A549 (cell line): ENCODE data around the gene CDH4. TPM values are rescaled to one million over a fixed set of nuclear protein-coding genes. Genes with fewer than 3 reads are reported as not detected.

ENCODE experiments used
- ATAC-seq, 2 experiments: fragments of 200-7000 bp in 1 of 2; fragments of >200 bp in 1 of 2; cut with Nextera tagmentation in 1 of 2; cut with Tn5 transposase in 1 of 2; 3 replicates each; pipeline versions ENCODE4 v1.8.0 to v1.9.1; 2018 to 2020; ENCODE audit warnings: mild to moderate bottlenecking in 1 of 2, moderate library complexity in 1 of 2
- CTCF ChIA-PET: fragments of 300-600 bp; sonication (Branson Sonifier 250); formaldehyde crosslinking; extraction: SDS; loops from one replicate; lab custom pipeline; 2021; ENCODE audit warnings: antibody characterized with exemption, inconsistent platforms; lab: Yijun Ruan, JAX
- POLR2A ChIA-PET: fragments of 350-600 bp; formaldehyde crosslinking; extraction: SDS; loops from one replicate; lab custom pipeline; 2021; ENCODE audit warnings: antibody characterized with exemption, inconsistent platforms; lab: Yijun Ruan, JAX
- DNase-seq, 2 experiments: peaks; one replicate each; pipeline versions ENCODE4 v3.0.0 to v3.0.0-alpha.2; 2011 to 2016; ENCODE audit warnings: low read depth in 1 of 2, low spot score in 1 of 2
- FAIRE-seq: peaks from 2 replicates; lab custom pipeline; 2011; peaks lifted over from hg19 to GRCh38; lab: Jason Lieb, UNC
- H3K27ac ChIP-seq, 2 experiments: fragments of >200 bp; sonication (Bioruptor Twin); formaldehyde crosslinking; 3 replicates each; pipeline ENCODE4 v1.5.1; 2016 to 2017
- H3K4me1 ChIP-seq: fragments of >200 bp; sonication (Bioruptor Twin); formaldehyde crosslinking; 3 replicates; pipeline ENCODE4 v1.6.1; 2016
- H3K4me2 ChIP-seq: fragments of >200 bp; sonication (Bioruptor Twin); formaldehyde crosslinking; 3 replicates; pipeline ENCODE4 v1.6.1; 2016
- H3K4me3 ChIP-seq: fragments of >200 bp; sonication (Bioruptor Twin); formaldehyde crosslinking; 3 replicates; pipeline ENCODE4 v1.5.1; 2016
- H3K9me3 ChIP-seq: fragments of >200 bp; sonication (Bioruptor Twin); formaldehyde crosslinking; 3 replicates; pipeline ENCODE4 v1.6.1; 2016
- CBX2 ChIP-seq: fragments of 200-600 bp; sonication (generic); IDR thresholded peaks from 2 replicates; pipeline ENCODE4 v1.6.1; 2016; ENCODE audit warnings: low read depth, mild to moderate bottlenecking, borderline replicate concordance
- CBX8 ChIP-seq: fragments of 200-600 bp; sonication (generic); IDR thresholded peaks from 2 replicates; pipeline ENCODE4 v1.6.1; 2016
- CEBPB ChIP-seq, 2 experiments: fragments of >200 bp in 1 of 2; sonication (Bioruptor Twin) in 1 of 2; formaldehyde crosslinking in 1 of 2; IDR thresholded peaks; 2 replicates each; pipeline ENCODE4 v1.6.1; 2012 to 2016
- CHD2 ChIP-seq: fragments of 150-350 bp; IDR thresholded peaks from 2 replicates; pipeline ENCODE4 v1.6.1; 2014; ENCODE audit warnings: low read length; ENCODE audit not compliant: partially characterized antibody
- EHF ChIP-seq: fragments of 250-450 bp; sonication (Bioruptor Pico); IDR thresholded peaks from 2 replicates; pipeline ENCODE4 v1.5.0; 2020; ENCODE audit warnings: mild to moderate bottlenecking
- ESRRA ChIP-seq: fragments of 150-350 bp; IDR thresholded peaks from 2 replicates; pipeline ENCODE4 v1.6.1; 2014; ENCODE audit warnings: mild to moderate bottlenecking, low read length, borderline replicate concordance
- FOSB ChIP-seq: fragments of 250-450 bp; sonication (Bioruptor Pico); IDR thresholded peaks from 2 replicates; pipeline ENCODE4 v1.5.0; 2020; ENCODE audit warnings: mild to moderate bottlenecking, moderate library complexity
- FOSL2 ChIP-seq, 2 experiments: fragments of 450-650 bp in 1 of 2; fragments of >200 bp in 1 of 2; sonication (Bioruptor Twin) in 1 of 2; formaldehyde crosslinking; IDR thresholded peaks; 2 replicates each; pipeline versions ENCODE4 v1.5.0 to v1.6.1; 2016 to 2020; ENCODE audit warnings: mild to moderate bottlenecking in 1 of 2, moderate library complexity in 1 of 2
- HDAC2 ChIP-seq: fragments of 200-600 bp; sonication (generic); IDR thresholded peaks from 2 replicates; pipeline ENCODE4 v1.6.1; 2016
- HEYL ChIP-seq: fragments of 250-450 bp; sonication (Bioruptor Pico); IDR thresholded peaks from 2 replicates; pipeline ENCODE4 v1.8.0; 2021; ENCODE audit warnings: mild to moderate bottlenecking, moderate library complexity
- JUNB ChIP-seq: fragments of >200 bp; sonication (Bioruptor Twin); formaldehyde crosslinking; IDR thresholded peaks from 2 replicates; pipeline ENCODE4 v1.6.1; 2016
- KDM1A ChIP-seq: fragments of 200-600 bp; sonication (generic); IDR thresholded peaks from 2 replicates; pipeline ENCODE4 v1.6.1; 2016; ENCODE audit warnings: low read depth, mild to moderate bottlenecking
- MAFK ChIP-seq: fragments of 450-650 bp; IDR thresholded peaks from 2 replicates; pipeline ENCODE4 v1.6.1; 2014; ENCODE audit not compliant: partially characterized antibody
- MAZ ChIP-seq: fragments of 150-350 bp; IDR thresholded peaks from 2 replicates; pipeline ENCODE4 v1.6.1; 2014; ENCODE audit warnings: antibody characterized with exemption, low read depth, low read length, borderline replicate concordance
- MYC ChIP-seq: IDR thresholded peaks from 2 replicates; pipeline ENCODE4 v1.6.1; 2012; ENCODE audit warnings: mild to moderate bottlenecking, inconsistent platforms, low read length, improper control_type of control experiment, borderline replicate concordance
- NFE2L2 ChIP-seq: fragments of 150-350 bp; conservative IDR thresholded peaks from 2 replicates; pipeline ENCODE4 v1.6.1; 2014; ENCODE audit warnings: low read length
- NPAS2 ChIP-seq: fragments of 250-450 bp; sonication (Bioruptor Pico); IDR thresholded peaks from 2 replicates; pipeline ENCODE4 v1.8.0; 2022; ENCODE audit warnings: mild to moderate bottlenecking, moderate library complexity, borderline replicate concordance
- NR3C1 ChIP-seq: fragments of >200 bp; sonication (Bioruptor Twin); formaldehyde crosslinking; IDR thresholded peaks from 3 replicates; pipeline ENCODE4 v1.6.1; 2017
- PHF8 ChIP-seq: fragments of 200-600 bp; sonication (generic); IDR thresholded peaks from 2 replicates; pipeline ENCODE4 v1.6.1; 2016; ENCODE audit warnings: low read depth, mild to moderate bottlenecking, antibody characterized with exemption, moderate library complexity, borderline replicate concordance
- POLR2A ChIP-seq: IDR thresholded peaks from 2 replicates; pipeline ENCODE4 v1.6.1; 2012; ENCODE audit warnings: mild to moderate bottlenecking, low read length
- POLR2AphosphoS2 ChIP-seq: conservative IDR thresholded peaks from 2 replicates; pipeline ENCODE4 v1.6.1; 2012; ENCODE audit warnings: low read length, improper control_type of control experiment, inconsistent platforms
- RAD21 ChIP-seq, 2 experiments: fragments of >200 bp in 1 of 2; sonication (Bioruptor Twin) in 1 of 2; formaldehyde crosslinking in 1 of 2; IDR thresholded peaks in 1 of 2; conservative IDR thresholded peaks in 1 of 2; 2 replicates in 1 of 2; 3 replicates in 1 of 2; pipeline ENCODE4 v1.6.1; 2012 to 2018; ENCODE audit warnings: inconsistent platforms in 1 of 2
- TFCP2L1 ChIP-seq: fragments of 250-450 bp; sonication (Bioruptor Pico); IDR thresholded peaks from 2 replicates; pipeline ENCODE4 v1.5.0; 2021; ENCODE audit warnings: mild to moderate bottlenecking
- TP53 ChIP-seq: fragments of 250-450 bp; sonication (Bioruptor Pico); IDR thresholded peaks from 2 replicates; pipeline ENCODE4 v1.5.0; 2021; ENCODE audit warnings: mild to moderate bottlenecking, moderate library complexity
- ZC3H11A ChIP-seq: fragments of 450-650 bp; IDR thresholded peaks from 2 replicates; pipeline ENCODE4 v1.6.1; 2014; ENCODE audit warnings: antibody characterized with exemption, mild to moderate bottlenecking
- ZFP36 ChIP-seq: fragments of 450-650 bp; IDR thresholded peaks from 2 replicates; pipeline ENCODE4 v1.6.1; 2014; ENCODE audit warnings: borderline replicate concordance; ENCODE audit not compliant: partially characterized antibody
- ZSCAN20 ChIP-seq: fragments of 250-450 bp; sonication (Bioruptor Pico); IDR thresholded peaks from 2 replicates; pipeline ENCODE4 v1.8.0; 2022; ENCODE audit warnings: mild to moderate bottlenecking, moderate library complexity
- WGBS: methylation state at CpG from one replicate; pipeline ENCODE4 v1.1.6; 2017; ENCODE audit errors: missing lambda C conversion rate; 5-methylcytosine and 5-hydroxymethylcytosine counted together
- polyA plus RNA-seq, 4 experiments: library from polyadenylated mRNA; depleted of rRNA in 3 of 4; stranded (reverse); fragments of >200 nt; fragmentation: RNase III in 1 of 4; extraction: RNeasy Plus Mini Kit Qiagen cat#74134 plus additional on column Dnase treatment in 1 of 4; gene quantifications; 2 replicates in 3 of 4; 3 replicates in 1 of 4; pipeline ENCODE4 v1.2.3, GENCODE V29; 2011 to 2017
- TF ChIP-seq, protein P1 (sequence below): fragments of 250-450 bp; sonication (Bioruptor Pico); IDR thresholded peaks from 2 replicates; pipeline ENCODE4 v1.5.0; 2020; ENCODE audit warnings: low read depth, mild to moderate bottlenecking, moderate library complexity
- TF ChIP-seq, protein P2 (sequence below): IDR thresholded peaks from 2 replicates; pipeline ENCODE4 v1.6.1; 2012; ENCODE audit warnings: low read depth, borderline replicate concordance
- TF ChIP-seq, protein P3 (sequence below): fragments of 150-350 bp; IDR thresholded peaks from 2 replicates; pipeline ENCODE4 v1.6.1; 2014; ENCODE audit warnings: low read depth, mild to moderate bottlenecking, low read length
- TF ChIP-seq, protein P4 (sequence below): fragments of >200 bp; sonication (Bioruptor Twin); formaldehyde crosslinking; IDR thresholded peaks from 3 replicates; pipeline ENCODE4 v1.6.1; 2016

CDH4 gene
- polyA plus RNA-seq, 2 of the 4 experiments (the other 2 are of a cell fraction), result 3.4 to 10.3 TPM

DNA sequence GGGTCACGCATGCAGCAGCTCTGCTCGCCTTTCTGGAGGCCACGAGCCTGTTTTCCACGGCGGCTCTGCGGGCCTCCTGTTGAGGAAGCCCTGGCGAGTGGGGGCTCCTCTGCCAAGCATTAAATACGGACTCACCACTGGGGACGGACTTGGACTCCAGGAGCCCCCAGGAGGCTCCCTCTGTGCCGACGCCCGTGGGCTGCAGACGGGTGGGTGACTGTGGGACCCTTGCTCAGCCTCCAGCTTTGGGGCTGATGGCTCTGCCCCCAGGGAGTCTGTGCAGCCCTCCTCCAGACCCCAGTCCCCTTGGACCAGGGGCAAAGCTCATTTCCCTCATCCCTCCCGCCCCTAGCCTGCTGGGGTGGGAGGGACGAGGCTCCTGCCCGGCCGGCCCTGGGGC, 577.5 kb downstream of the CDH4 start:
- TF ChIP-seq HEYL (CRISPR knock-in tag), result no peak
- TF ChIP-seq JUNB, result no peak
- no peak for TF ChIP-seq POLR2A
- no peak for TF ChIP-seq CEBPB (IDR thresholded peaks at IDR 0.05)
- TF ChIP-seq NPAS2 (CRISPR knock-in tag), result no peak
- no peak for TF ChIP-seq EHF (CRISPR knock-in tag)
- TF ChIP-seq FOSL2 (IDR thresholded peaks at IDR 0.05), result no peak
- TF ChIP-seq FOSL2 (CRISPR knock-in tag; IDR thresholded peaks at IDR 0.05), result no peak
- no peak for TF ChIP-seq ESRRA
- no peak for TF ChIP-seq PHF8
- TF ChIP-seq, protein P1, sequence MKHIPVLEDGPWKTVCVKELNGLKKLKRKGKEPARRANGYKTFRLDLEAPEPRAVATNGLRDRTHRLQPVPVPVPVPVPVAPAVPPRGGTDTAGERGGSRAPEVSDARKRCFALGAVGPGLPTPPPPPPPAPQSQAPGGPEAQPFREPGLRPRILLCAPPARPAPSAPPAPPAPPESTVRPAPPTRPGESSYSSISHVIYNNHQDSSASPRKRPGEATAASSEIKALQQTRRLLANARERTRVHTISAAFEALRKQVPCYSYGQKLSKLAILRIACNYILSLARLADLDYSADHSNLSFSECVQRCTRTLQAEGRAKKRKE (CRISPR knock-in tag), result no peak
- TF ChIP-seq NFE2L2, result no peak
- Histone ChIP-seq H3K9me3 (no peaks in the 10 kb centered on the region), H3K4me2 (no peak overlapping the region), H3K27ac (no peak overlapping the region), H3K4me1 (no peaks in the 10 kb centered on the region), H3K4me3 (no peak overlapping the region)
- FAIRE-seq (no peak), ATAC-seq (no peak), DNase-seq (no peak)
- WGBS, result 77% methylated on average over 15 of the region's 17 CpGs
- POLR2A ChIA-PET, result no interaction called here
- CTCF ChIA-PET, result no interaction called here

DNA sequence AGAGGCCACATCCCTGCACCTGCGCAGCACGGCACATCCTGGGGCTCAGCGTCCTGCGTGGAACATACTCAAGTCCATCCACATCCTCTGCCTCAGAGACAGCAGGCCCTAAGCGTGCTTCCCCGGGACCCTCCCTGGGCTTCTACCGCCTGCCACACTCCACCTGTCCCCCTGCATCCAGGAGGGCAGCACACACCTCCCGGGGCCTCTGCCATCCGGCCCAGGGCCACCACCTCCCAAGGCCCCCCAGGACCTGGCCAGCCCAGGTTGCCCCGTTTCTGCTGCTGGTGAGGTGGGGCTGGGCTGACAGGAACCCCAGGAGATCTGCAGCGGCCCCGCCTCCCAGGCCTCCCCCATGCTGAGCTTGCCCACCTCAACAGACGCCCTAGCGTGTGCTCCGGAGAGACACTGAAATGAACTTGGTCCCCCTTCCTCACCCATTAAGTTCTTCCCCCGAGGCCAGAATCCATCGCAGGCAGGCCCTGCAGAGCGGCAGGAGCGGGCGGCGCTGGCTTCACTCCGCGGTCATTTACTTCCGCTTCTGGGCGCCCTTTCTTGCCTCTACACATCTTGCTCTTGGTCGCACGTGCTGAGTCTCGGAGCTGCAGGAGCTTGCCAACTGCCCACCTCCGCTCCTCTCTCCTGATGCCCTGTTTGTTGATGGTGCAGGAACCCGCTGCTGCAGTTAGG, 578.3 kb downstream of the CDH4 start:
- FAIRE-seq (no peak), ATAC-seq (no peak)
- no peak overlapping the region for H3K4me2 ChIP-seq
- CTCF ChIA-PET, result no interaction called here
- H3K9me3 ChIP-seq, result no peaks in the 10 kb centered on the region
- TF ChIP-seq NR3C1 (no peak), TP53 (CRISPR knock-in tag) (no peak), CBX8 (no peak), TFCP2L1 (no peak)
- TF ChIP-seq, protein P2, sequence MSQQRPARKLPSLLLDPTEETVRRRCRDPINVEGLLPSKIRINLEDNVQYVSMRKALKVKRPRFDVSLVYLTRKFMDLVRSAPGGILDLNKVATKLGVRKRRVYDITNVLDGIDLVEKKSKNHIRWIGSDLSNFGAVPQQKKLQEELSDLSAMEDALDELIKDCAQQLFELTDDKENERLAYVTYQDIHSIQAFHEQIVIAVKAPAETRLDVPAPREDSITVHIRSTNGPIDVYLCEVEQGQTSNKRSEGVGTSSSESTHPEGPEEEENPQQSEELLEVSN, result no peak
- TF ChIP-seq, all 56 proteins: peak for 0
- WGBS, result 82% methylated on average over 24 of the region's 30 CpGs
- Histone ChIP-seq H3K27ac (no peak overlapping the region), H3K4me3 (no peak overlapping the region), H3K4me1 (no peaks in the 10 kb centered on the region)
- no peak for DNase-seq
- POLR2A ChIA-PET, result no interaction called here

- no peak overlapping the region for H3K4me3 ChIP-seq
- 43% methylated on average over 8 of the region's 8 CpGs for WGBS
- no peaks in the 10 kb centered on the region for H3K4me1 ChIP-seq
- no peak for DNase-seq
- H3K4me2 ChIP-seq, result no peak overlapping the region
- POLR2A ChIA-PET, result no interaction called here
- H3K9me3 ChIP-seq, result no peaks in the 10 kb centered on the region
- CTCF ChIA-PET, result no interaction called here
- no peak for FAIRE-seq
- no peak overlapping the region for H3K27ac ChIP-seq
- no peak for ATAC-seq
- TF ChIP-seq MAZ (no peak), CHD2 (no peak), MYC (no peak), HDAC2 (no peak), ESRRA (no peak), MAFK (no peak), RAD21 (conservative IDR thresholded peaks at IDR 0.05 in 1 of 2, IDR thresholded peaks at IDR 0.05 in 1 of 2) (no peak), ZSCAN20 (CRISPR knock-in tag) (no peak), FOSB (CRISPR knock-in tag) (no peak), CEBPB (IDR thresholded peaks at IDR 0.05) (no peak), ZC3H11A (no peak), CBX2 (no peak), ZFP36 (no peak), POLR2AphosphoS2 (no peak), KDM1A (no peak)
- TF ChIP-seq, protein P3, sequence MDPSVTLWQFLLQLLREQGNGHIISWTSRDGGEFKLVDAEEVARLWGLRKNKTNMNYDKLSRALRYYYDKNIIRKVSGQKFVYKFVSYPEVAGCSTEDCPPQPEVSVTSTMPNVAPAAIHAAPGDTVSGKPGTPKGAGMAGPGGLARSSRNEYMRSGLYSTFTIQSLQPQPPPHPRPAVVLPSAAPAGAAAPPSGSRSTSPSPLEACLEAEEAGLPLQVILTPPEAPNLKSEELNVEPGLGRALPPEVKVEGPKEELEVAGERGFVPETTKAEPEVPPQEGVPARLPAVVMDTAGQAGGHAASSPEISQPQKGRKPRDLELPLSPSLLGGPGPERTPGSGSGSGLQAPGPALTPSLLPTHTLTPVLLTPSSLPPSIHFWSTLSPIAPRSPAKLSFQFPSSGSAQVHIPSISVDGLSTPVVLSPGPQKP, result no peak
- TF ChIP-seq, protein P4, sequence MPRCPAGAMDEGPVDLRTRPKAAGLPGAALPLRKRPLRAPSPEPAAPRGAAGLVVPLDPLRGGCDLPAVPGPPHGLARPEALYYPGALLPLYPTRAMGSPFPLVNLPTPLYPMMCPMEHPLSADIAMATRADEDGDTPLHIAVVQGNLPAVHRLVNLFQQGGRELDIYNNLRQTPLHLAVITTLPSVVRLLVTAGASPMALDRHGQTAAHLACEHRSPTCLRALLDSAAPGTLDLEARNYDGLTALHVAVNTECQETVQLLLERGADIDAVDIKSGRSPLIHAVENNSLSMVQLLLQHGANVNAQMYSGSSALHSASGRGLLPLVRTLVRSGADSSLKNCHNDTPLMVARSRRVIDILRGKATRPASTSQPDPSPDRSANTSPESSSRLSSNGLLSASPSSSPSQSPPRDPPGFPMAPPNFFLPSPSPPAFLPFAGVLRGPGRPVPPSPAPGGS, result no peak
- TF ChIP-seq, protein P2, result no peak
Observed at GRCh38 chr20:61830991-61831390, 578.9 kb downstream of the CDH4 start.
